Thymus (tissue), 11 donors: ENCODE measurements around the gene FLT3LG. TPM values are rescaled to one million over a fixed set of nuclear protein-coding genes. Genes with fewer than 3 reads are reported as not detected.

Experiments used
- DNase-seq, 9 donors: peaks; one replicate each; pipeline ENCODE4 v3.0.0-alpha.2; 2013; ENCODE audit warnings: low spot score in 9 of 9, low read depth in 6 of 9, missing footprints in 1 of 9
- H3K27ac ChIP-seq, 2 donors: one replicate each; pipeline ENCODE4 v1.5.1; 2013; ENCODE audit warnings: control low read depth in 1 of 2, low read depth in 1 of 2, low read length in 1 of 2, mild to moderate bottlenecking in 1 of 2, moderate library complexity in 1 of 2
- H3K27me3 ChIP-seq, 2 donors: one replicate each; pipeline ENCODE4 v1.5.1; 2013; ENCODE audit warnings: low read length in 1 of 2; ENCODE audit not compliant: control insufficient read depth in 2 of 2, insufficient read depth in 1 of 2
- H3K36me3 ChIP-seq, 2 donors: one replicate each; pipeline ENCODE4 v1.5.1; 2013; ENCODE audit warnings: low read length in 1 of 2, mild to moderate bottlenecking in 1 of 2, moderate library complexity in 1 of 2; ENCODE audit not compliant: control insufficient read depth in 2 of 2, insufficient read depth in 2 of 2
- H3K4me1 ChIP-seq, 2 donors: one replicate each; pipeline ENCODE4 v1.5.1; 2013; ENCODE audit warnings: low read length in 2 of 2; ENCODE audit not compliant: control insufficient read depth in 2 of 2, insufficient read depth in 2 of 2
- H3K4me3 ChIP-seq, 2 donors: one replicate each; pipeline ENCODE4 v1.5.1; 2013; ENCODE audit warnings: low read length in 2 of 2, control low read depth in 1 of 2, mild to moderate bottlenecking in 1 of 2
- H3K9me3 ChIP-seq, 2 donors: one replicate each; pipeline ENCODE4 v1.5.1; 2013; ENCODE audit warnings: low read length in 1 of 2, mild to moderate bottlenecking in 1 of 2; ENCODE audit not compliant: control insufficient read depth in 2 of 2, insufficient read depth in 1 of 2
- WGBS: extraction: QIAGEN DNeasy Blood & Tissue Kit; methylation state at CpG from one replicate; pipeline ENCODE4 v1.1.7; 2013; 5-methylcytosine and 5-hydroxymethylcytosine counted together
- polyA plus RNA-seq: library from polyadenylated mRNA; stranded (reverse); fragments of 200-250 nt; gene quantifications from one replicate; pipeline ENCODE4 v1.2.3, GENCODE V29; 2013
- total RNA-seq: library from RNA; stranded (reverse); fragments of 120-200 nt; gene quantifications from one replicate; pipeline ENCODE4 v1.2.4, GENCODE V29; 2013
- donor health status: healthy.

The FLT3LG gene
- total and polyA plus RNA-seq, 2 donors: 22.3 to 32.1 TPM

DNA sequence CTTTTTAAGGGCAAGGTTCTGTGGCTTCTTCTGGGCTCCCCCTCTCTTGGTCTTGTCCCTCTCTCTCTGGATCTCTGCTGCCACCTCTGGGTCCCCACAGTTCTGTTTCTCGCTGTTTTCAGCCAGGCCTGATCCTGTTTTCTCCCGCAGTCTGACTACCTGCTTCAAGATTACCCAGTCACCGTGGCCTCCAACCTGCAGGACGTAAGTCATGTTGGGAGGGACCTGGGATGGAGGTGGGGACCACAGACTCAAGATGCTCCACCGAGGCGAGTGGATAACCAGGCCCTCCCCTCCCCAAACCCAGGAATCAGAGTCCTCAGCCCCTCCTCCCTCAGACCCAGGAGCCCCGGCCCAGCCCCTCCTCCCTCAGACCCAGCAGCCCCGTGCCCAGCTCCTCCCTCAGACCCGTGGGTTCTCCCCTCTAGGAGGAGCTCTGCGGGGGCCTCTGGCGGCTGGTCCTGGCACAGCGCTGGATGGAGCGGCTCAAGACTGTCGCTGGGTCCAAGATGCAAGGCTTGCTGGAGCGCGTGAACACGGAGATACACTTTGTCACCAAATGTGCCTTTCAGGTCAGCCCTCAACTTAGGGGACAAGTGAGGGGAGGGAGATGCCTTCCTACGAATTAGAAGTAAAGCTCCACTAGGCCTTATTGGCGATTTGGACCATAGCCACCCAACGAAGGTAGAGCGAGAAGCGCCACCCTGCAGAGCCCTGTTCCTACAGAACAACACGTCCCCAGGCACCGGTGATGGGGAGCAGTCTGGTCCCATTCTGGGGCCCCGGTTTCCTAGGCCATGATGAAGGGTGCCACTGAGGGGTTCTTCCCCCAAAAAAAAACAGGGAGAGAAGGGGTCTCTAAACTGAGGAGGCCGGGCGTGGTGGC lies 2.2 kb downstream of the FLT3LG start:
- 57% methylated on average over 27 of the region's 27 CpGs for WGBS
- H3K27ac ChIP-seq: peak overlapping the region; percentile 72 to 95
- H3K9me3 ChIP-seq: peaks cover 0 to 13% of the 10 kb centered on the region in 2 donors
- H3K27me3 ChIP-seq: no peaks in the 10 kb centered on the region
- H3K36me3 ChIP-seq: peaks cover 9 to 17% of the 10 kb centered on the region in 2 donors
- DNase-seq: peak in 3 of 9 donors; percentile 64 to 78 (median 69)
- H3K4me3 ChIP-seq: peak overlapping the region; percentile 21 to 76
- H3K4me1 ChIP-seq: peaks cover 17 to 50% of the 10 kb centered on the region in 2 donors

DNA sequence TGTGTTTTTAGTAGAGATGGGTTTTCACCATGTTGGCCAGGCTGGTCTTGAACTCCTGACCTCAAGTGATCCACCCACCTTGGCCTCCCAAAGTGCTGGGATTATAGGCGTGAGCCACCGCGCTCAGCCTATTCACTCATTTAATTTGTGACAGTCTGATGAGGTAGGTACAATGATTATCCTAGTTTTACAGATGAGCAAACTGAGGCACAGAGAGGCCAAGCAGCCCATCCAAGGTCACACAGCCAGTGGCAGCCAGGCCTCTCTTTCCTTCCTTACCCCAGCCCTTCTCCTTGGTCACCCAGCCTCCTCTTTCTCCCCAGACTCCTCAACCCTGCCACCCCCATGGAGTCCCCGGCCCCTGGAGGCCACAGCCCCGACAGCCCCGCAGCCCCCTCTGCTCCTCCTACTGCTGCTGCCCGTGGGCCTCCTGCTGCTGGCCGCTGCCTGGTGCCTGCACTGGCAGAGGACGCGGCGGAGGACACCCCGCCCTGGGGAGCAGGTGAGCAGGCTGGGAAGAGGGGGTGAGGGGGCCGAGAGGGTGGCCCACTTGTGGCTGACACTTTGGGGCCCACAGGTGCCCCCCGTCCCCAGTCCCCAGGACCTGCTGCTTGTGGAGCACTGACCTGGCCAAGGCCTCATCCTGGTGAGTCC lies 6.1 kb downstream of the FLT3LG start:
- WGBS: 90% methylated on average over 14 of the region's 14 CpGs
- Histone ChIP-seq H3K9me3 (peaks cover 0 to 3% of the 10 kb centered on the region in 2 donors), H3K4me3 (no peak overlapping the region), H3K27ac (no peak overlapping the region), H3K27me3 (no peaks in the 10 kb centered on the region), H3K36me3 (peaks cover 19 to 33% of the 10 kb centered on the region in 2 donors), H3K4me1 (peaks cover 7 to 23% of the 10 kb centered on the region in 2 donors)
- DNase-seq: no peak

DNA sequence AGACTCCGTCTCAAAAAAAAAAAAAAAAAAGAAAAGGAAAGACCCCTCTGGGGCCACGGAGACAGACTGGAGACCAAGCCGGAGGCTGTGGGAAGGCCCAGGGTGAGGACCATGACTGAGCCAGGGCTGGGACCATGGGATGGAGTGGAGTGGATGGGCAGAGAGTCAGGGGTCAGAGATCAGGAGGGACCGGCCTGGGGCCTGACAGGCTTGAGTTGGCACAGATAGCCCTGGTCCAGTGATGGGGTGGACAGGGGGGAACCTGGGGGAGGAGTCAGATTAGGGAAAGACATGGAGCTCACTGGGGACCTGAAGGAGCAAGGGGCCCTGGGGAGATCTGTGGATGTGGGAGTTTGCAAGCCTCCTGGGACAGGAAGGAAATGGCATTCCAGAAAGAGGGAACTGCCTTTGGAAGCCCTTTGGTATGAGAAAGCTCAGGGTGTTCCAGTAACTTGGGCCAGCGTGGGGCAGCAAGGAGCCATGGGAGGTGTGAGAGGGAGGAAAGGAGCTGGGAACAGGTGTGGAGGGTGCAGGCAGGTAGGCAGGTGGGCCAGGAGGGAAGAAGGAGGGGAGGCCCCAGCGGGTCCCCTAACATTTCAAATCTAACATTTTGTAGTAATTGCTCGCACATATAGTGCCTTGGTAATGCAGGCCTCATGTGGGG lies 7.1 kb downstream of the FLT3LG start:
- H3K36me3 ChIP-seq: peaks cover 25 to 40% of the 10 kb centered on the region in 2 donors
- H3K4me3 ChIP-seq: no peak overlapping the region
- H3K9me3 ChIP-seq: peaks cover 0 to 3% of the 10 kb centered on the region in 2 donors
- H3K27ac ChIP-seq: no peak overlapping the region
- H3K27me3 ChIP-seq: no peaks in the 10 kb centered on the region
- DNase-seq: no peak
- peaks cover 4 to 13% of the 10 kb centered on the region in 2 donors for H3K4me1 ChIP-seq
- WGBS: 99% methylated on average over 7 of the region's 7 CpGs

DNA sequence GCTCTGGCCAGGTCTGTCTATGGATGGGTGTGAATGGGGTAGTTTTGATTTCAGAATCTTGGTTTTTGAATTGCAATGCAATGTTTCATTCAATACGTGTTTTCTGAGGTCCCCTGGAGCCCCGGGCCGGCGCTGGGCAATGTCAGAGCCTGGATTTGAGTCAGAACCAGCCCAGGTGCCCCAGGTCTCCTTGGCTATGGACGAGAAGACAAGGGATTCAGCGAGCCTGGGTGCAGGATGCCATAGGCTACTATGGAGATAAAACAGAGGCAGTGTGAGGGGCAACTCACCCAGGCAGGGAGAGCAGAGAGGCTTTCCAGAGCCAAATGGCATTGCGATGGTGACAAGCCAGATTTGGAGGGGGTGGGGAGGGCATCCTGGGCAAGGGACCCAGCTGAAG lies 12.2 kb downstream of the FLT3LG start:
- H3K27me3 ChIP-seq: no peaks in the 10 kb centered on the region
- H3K4me3 ChIP-seq: no peak overlapping the region
- H3K9me3 ChIP-seq: peaks cover 0 to 6% of the 10 kb centered on the region in 2 donors
- peak overlapping the region in 1 of 2 donors; percentile 60 for H3K27ac ChIP-seq
- peaks cover 14 to 38% of the 10 kb centered on the region in 2 donors for H3K4me1 ChIP-seq
- H3K36me3 ChIP-seq: peaks cover 42 to 48% of the 10 kb centered on the region in 2 donors
- WGBS: 97% methylated on average over 7 of the region's 7 CpGs
- no peak for DNase-seq

DNA sequence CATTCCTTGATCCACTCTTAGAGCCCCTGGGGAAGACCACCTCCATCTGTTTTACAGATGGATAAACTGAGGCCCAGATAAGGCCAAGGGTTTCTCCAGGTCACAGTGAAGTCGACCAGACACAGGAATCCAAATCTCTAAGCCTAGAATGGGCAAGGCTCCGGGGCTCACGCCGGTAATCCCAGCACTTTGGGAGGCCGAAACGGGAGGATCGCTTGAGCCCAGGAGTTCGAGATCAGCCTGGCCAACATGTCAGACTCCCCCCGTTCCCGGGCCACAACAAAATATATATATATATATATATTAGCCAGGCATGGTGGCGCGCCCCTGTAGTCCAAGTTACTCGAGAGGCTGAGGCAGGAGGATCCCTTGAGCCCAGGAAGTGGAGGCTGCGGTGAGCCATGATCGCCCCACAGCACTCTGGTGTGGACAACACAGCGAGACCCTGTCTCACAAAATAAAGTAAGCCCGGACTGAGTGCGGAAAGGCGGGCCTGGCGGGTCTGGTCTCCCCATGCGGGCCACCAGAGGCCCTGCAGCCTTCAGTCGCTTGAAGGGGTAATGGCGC lies 12.8 kb downstream of the FLT3LG start:
- H3K36me3 ChIP-seq: peaks cover 43 to 53% of the 10 kb centered on the region in 2 donors
- H3K9me3 ChIP-seq: peaks cover 0 to 6% of the 10 kb centered on the region in 2 donors
- DNase-seq: no peak
- H3K4me1 ChIP-seq: peaks cover 14 to 38% of the 10 kb centered on the region in 2 donors
- H3K27ac ChIP-seq: peak overlapping the region; percentile 80 to 91
- H3K27me3 ChIP-seq: no peaks in the 10 kb centered on the region
- H3K4me3 ChIP-seq: peak overlapping the region; percentile 28 to 80
- WGBS: 68% methylated on average over 23 of the region's 23 CpGs

DNA sequence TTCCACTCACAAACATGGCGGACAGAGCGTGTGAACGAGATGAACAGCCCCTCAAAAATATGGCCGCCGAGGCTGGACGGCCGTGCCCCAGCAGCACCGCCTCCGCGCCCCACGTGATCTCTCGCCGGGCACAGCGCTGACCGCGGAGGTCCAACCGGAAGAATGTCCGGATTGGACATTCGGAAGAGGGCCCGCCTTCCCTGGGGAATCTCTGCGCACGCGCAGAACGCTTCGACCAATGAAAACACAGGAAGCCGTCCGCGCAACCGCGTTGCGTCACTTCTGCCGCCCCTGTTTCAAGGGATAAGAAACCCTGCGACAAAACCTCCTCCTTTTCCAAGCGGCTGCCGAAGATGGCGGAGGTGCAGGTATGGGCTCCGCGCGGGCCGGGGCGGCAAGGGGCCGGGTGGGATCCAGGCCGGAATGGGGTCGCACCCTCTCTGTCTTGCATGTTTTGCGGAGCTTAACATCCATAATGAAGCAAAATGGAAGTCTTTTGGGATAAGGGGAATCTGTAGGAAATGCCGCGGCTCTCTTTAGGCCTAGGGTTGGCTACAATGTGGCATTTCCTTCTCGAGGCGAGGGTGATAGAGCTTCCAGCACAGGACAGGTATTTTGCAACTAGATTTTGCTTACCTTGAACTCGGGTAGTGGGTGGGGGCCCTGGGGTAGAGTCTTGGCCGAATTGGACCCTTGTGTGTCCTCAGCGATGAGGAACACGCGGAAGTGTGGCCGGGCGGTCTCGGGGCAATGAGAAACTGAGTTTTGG lies 13.4 kb downstream of the FLT3LG start, which contains the start of gene RPL13A:
RPL13A (plus strand) TSS at position 332 of the 769 bp plus-strand sequence; CDS start at position 354, 22 bp downstream.
- H3K4me1 ChIP-seq: peaks cover 14 to 38% of the 10 kb centered on the region in 2 donors
- under 1% methylated on average over 57 of the region's 57 CpGs for WGBS
- H3K36me3 ChIP-seq: peaks cover 47 to 58% of the 10 kb centered on the region in 2 donors
- H3K27me3 ChIP-seq: no peaks in the 10 kb centered on the region
- DNase-seq: peak; percentile 99 to 100 (median 100)
- peak within 1 kb of the TSS; percentile 80 to 97 for H3K4me3 ChIP-seq
- peaks cover 0 to 6% of the 10 kb centered on the region in 2 donors for H3K9me3 ChIP-seq
- peak within 1 kb of the TSS; percentile 82 to 91 for H3K27ac ChIP-seq

DNA sequence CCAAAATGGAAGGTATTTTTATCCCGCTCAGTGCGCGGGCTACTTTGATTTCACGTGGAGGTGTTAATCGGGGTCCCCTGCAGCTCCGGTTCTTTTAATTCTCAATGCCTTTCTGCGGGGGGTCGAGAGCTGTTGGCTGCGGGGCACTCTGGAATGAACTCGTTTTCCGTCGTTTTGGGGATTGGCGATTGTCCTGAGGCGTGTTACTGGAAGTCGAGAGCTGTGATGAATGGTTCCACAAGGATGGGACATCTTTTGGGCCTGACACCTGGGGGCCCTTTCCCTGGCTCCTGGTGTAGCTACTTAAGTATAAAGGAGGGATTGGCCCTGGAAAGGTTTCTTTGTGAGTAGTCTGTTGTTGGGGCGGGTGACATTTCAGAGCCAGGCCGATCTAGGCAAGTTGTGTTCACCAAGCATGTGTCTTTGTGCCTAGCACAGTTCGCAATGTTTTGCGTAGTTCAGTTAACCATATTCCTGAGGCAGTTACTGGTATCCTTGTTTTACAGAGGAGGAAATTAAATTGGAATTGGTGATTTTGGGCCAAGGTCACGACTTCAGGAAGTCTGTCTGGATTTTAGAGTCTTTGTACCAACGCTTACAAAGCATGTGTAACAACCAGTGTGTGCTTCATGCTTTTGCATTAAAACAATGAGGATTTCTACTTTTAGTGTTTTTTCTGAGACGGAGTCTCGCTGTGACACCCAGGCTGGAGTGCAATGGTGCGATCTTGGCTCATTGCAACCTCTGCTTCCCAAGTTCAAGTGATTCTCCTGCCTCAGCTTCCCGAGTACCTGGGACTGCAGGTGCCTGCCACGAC lies 14.2 kb downstream of the FLT3LG start:
- 2% methylated on average over 26 of the region's 26 CpGs for WGBS
- H3K9me3 ChIP-seq: peaks cover 0 to 6% of the 10 kb centered on the region in 2 donors
- H3K36me3 ChIP-seq: peaks cover 54 to 61% of the 10 kb centered on the region in 2 donors
- H3K27me3 ChIP-seq: no peaks in the 10 kb centered on the region
- no peak for DNase-seq
- peaks cover 14 to 38% of the 10 kb centered on the region in 2 donors for H3K4me1 ChIP-seq
- peak overlapping the region; percentile 82 to 90 for H3K27ac ChIP-seq
- H3K4me3 ChIP-seq: peak overlapping the region; percentile 80 to 97
